Measurements from ENCODE around the gene COL23A1. TPM values are rescaled to one million over a fixed set of nuclear protein-coding genes. Genes with fewer than 3 reads are reported as not detected.

COL23A1 gene
- total RNA-seq, 1 experiment from 2014 or later, result not detected

DNA sequence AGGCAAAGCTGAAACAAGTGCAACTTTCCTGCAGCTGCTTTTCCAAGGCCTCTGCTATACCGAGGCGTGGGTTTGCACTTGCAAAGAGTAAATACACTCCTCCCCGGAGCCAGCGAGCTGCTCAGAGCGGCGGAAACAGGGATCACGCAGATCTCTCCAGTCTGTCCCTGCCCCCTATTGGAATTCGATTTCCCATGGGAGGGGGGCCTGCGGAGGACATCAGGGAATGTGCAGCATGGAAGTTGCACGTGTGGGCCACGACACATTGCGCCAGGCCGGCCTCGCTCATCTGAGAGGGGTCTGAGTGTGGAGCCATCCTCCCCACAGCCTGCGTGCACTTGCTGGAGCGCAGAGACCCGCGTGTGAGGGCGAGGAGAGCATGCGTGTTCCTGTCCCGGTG, 253.3 kb downstream of the COL23A1 start:
- intact Hi-C loops (cut with micrococcal nuclease; ENCODE audit: unreplicated experiment), result no loop called here
- Mint-ChIP-seq H3K4me3 (ENCODE audit: low read depth, unreplicated experiment) (no peak overlapping the region), H3K27me3 (ENCODE audit: unreplicated experiment) (peaks cover 89% of the 10 kb centered on the region), H3K36me3 (ENCODE audit: insufficient read depth, unreplicated experiment) (no peaks in the 10 kb centered on the region), H3K9me3 (ENCODE audit: low read depth, unreplicated experiment) (no peaks in the 10 kb centered on the region), H3K27ac (ENCODE audit: unreplicated experiment) (no peak overlapping the region), H3K4me1 (ENCODE audit: low read depth, unreplicated experiment) (no peaks in the 10 kb centered on the region)
- BruUV-seq (replicated peaks), result no TSS peak
- DNase-seq, result no peak
- CTCF ChIA-PET, result no interaction called here
- TF ChIP-seq CTCF (IDR thresholded peaks at IDR 0.05; ENCODE audit: unreplicated experiment), result no peak

DNA sequence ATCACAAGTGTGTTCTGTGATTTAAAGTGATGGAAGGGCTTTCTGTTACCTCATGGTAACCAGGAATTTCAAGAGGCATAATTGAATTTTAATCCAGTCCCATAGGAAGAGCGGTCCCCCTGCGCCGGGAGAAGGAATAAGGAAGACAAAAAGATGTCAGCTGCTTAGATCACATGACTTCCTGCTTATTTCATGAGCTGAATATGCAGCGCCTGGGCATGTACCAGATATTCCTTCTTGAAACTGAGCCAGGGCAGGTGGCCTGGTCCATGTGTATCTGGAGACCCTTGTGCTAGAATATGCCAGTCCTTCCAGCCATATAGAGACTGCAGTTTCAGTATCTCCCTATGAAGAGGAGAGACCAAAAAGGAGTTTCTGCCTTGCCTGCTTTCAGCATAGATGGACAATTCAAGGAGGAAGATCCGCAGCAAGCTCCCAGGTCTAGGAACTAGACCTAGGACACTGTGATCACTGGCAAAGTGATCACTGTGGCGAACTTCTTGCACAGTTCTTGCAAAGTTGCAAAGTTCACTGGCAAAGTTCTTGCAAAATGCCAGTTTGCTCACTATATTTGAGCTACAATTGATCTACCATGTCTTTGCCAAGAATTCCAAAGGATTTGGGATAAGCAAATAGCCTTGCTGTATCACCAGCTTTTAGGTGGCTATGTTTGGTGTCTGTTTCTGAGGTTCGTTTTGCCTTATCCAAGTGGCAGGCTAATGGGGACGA, 254.7 kb downstream of the COL23A1 start:
- H3K27ac Mint-ChIP-seq (ENCODE audit: unreplicated experiment), result no peak overlapping the region
- no peak for TF ChIP-seq CTCF (IDR thresholded peaks at IDR 0.05; ENCODE audit: unreplicated experiment)
- peaks cover 89% of the 10 kb centered on the region for H3K27me3 Mint-ChIP-seq (ENCODE audit: unreplicated experiment)
- CTCF ChIA-PET, result no interaction called here
- H3K36me3 Mint-ChIP-seq (ENCODE audit: insufficient read depth, unreplicated experiment), result no peaks in the 10 kb centered on the region
- H3K4me3 Mint-ChIP-seq (ENCODE audit: low read depth, unreplicated experiment), result no peak overlapping the region
- no TSS peak for BruUV-seq (replicated peaks)
- intact Hi-C loops (cut with micrococcal nuclease; ENCODE audit: unreplicated experiment), result no loop called here
- H3K9me3 Mint-ChIP-seq (ENCODE audit: low read depth, unreplicated experiment), result no peaks in the 10 kb centered on the region
- no peak for DNase-seq
- no peaks in the 10 kb centered on the region for H3K4me1 Mint-ChIP-seq (ENCODE audit: low read depth, unreplicated experiment)

DNA sequence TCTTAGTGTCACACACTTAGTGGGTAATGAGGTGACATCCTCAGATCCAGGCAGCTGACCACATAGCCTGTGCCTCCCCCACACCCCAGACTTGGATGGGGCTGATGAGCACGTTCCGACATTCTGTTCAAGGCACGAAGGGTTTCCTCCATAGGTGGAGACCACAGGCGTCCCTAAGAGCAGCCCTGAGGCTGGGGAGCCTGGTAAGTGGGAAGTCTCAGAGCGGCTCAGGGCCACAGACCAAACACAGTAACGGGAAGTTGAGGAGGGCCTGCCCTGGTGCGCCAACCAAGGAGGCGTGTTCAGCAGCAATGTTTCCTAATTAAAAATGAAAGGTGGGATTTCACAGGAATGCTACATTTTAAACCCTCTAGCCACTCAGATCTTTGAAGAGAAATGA, 255.3 kb downstream of the COL23A1 start:
- no peak overlapping the region for H3K4me3 Mint-ChIP-seq (ENCODE audit: low read depth, unreplicated experiment)
- intact Hi-C loops (cut with micrococcal nuclease; ENCODE audit: unreplicated experiment), result no loop called here
- H3K27ac Mint-ChIP-seq (ENCODE audit: unreplicated experiment), result no peak overlapping the region
- TF ChIP-seq CTCF (IDR thresholded peaks at IDR 0.05; ENCODE audit: unreplicated experiment), result no peak
- no peaks in the 10 kb centered on the region for H3K9me3 Mint-ChIP-seq (ENCODE audit: low read depth, unreplicated experiment)
- H3K4me1 Mint-ChIP-seq (ENCODE audit: low read depth, unreplicated experiment), result no peaks in the 10 kb centered on the region
- H3K36me3 Mint-ChIP-seq (ENCODE audit: insufficient read depth, unreplicated experiment), result no peaks in the 10 kb centered on the region
- DNase-seq, result no peak
- BruUV-seq (replicated peaks), result no TSS peak
- CTCF ChIA-PET, result interaction anchor here (0.7 kb wide), 1 partner anchor 1093 kb away, joined by 3 read pairs; no protein-coding TSS in a partner anchor
- H3K27me3 Mint-ChIP-seq (ENCODE audit: unreplicated experiment), result peaks cover 88% of the 10 kb centered on the region

DNA sequence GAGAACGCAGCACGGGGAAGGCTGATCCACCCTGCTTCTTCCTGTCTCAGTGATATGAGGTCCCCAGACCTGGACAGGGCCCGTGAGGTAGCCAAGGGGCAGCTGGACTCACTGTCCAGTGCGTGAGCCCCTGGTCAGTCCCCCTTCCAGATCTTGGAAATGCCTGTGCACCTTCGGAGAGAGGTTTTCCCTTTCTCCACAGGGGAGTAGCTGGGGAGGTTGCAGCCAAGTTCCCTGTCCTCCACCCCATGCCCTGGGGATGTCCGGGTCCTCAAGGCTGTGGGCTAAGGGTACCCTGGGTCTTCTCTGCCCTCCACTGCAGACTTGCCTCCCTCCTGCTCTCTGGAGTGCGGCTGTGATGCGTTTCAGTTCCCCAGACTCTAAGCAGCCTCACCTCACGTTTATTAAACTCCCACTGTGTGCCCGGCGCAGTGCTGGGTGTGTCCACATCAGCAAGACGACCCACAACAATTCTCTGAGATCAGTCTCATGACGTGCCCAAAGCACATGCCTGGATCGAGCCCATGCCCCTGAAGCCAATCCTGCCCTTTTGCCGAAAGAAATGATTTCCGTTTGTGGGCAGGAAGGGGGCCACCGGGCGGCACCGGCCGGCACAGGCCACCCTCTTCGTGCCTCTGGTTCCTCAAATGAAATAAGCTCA, 256.2 kb downstream of the COL23A1 start:
- TF ChIP-seq CTCF (IDR thresholded peaks at IDR 0.05; ENCODE audit: unreplicated experiment), result no peak
- CTCF ChIA-PET, result interaction anchor here (0.7 kb wide), 1 partner anchor 1094 kb away, joined by 3 read pairs; no protein-coding TSS in a partner anchor
- H3K4me1 Mint-ChIP-seq (ENCODE audit: low read depth, unreplicated experiment), result no peaks in the 10 kb centered on the region

More for the DNA sequence above, 256.2 kb downstream of the COL23A1 start:
- H3K27ac Mint-ChIP-seq (ENCODE audit: unreplicated experiment), result no peak overlapping the region
- H3K9me3 Mint-ChIP-seq (ENCODE audit: low read depth, unreplicated experiment), result no peaks in the 10 kb centered on the region
- DNase-seq, result no peak
- intact Hi-C loops (cut with micrococcal nuclease; ENCODE audit: unreplicated experiment), result no loop called here
- peaks cover 79% of the 10 kb centered on the region for H3K27me3 Mint-ChIP-seq (ENCODE audit: unreplicated experiment)
- BruUV-seq (replicated peaks), result no TSS peak
- no peak overlapping the region for H3K4me3 Mint-ChIP-seq (ENCODE audit: low read depth, unreplicated experiment)
- no peaks in the 10 kb centered on the region for H3K36me3 Mint-ChIP-seq (ENCODE audit: insufficient read depth, unreplicated experiment)
